CD1c-positive myeloid dendritic cell (primary cell): ENCODE data around the gene XXYLT1.
"Not testable (repeated sequence)": the region's sequence is repeated elsewhere in the genome, so short reads cannot be mapped to it uniquely, and the experiment has no call there.

ENCODE experiments used
- DNase-seq: peaks from one replicate; pipeline ENCODE4 v3.0.0-alpha.2; 2016; ENCODE audit errors: extremely low spot score

Gene XXYLT1

GRCh38 chr3:195099951-195100785 is 170.8 kb downstream of the XXYLT1 start:
- DNase-seq = peak; percentile 7

GRCh38 chr3:195098741-195099525 is 172.0 kb downstream of the XXYLT1 start:
- no peak for DNase-seq

GRCh38 chr3:195097331-195098255 is 173.4 kb downstream of the XXYLT1 start:
- peak; percentile 62 for DNase-seq

GRCh38 chr3:195096484-195097330 is 174.3 kb downstream of the XXYLT1 start:
- no peak for DNase-seq

GRCh38 chr3:195096053-195096452 is 174.9 kb downstream of the XXYLT1 start:
- no peak for DNase-seq

- DNase-seq = no peak
These were observed 175.3 kb downstream of the XXYLT1 start for GRCh38 chr3:195095704-195096036.

GRCh38 chr3:195095035-195095703 is 175.8 kb downstream of the XXYLT1 start:
- peak; percentile 42 for DNase-seq

- DNase-seq = peak; percentile 33
These were observed 176.6 kb downstream of the XXYLT1 start for GRCh38 chr3:195094191-195094921.

GRCh38 chr3:195093731-195094130 is 177.2 kb downstream of the XXYLT1 start:
- DNase-seq = no peak

GRCh38 chr3:195087840-195088601 is 182.9 kb downstream of the XXYLT1 start:
- not testable (repeated sequence) for DNase-seq

- no peak for DNase-seq
These were observed 183.6 kb downstream of the XXYLT1 start for GRCh38 chr3:195087328-195087727.

GRCh38 chr3:195086885-195087284 is 184.1 kb downstream of the XXYLT1 start:
- DNase-seq = no peak

GRCh38 chr3:195086341-195086740 is 184.6 kb downstream of the XXYLT1 start:
- no peak for DNase-seq

GRCh38 chr3:195085356-195086130 is 185.4 kb downstream of the XXYLT1 start:
- no peak for DNase-seq

- no peak for DNase-seq
These were observed 186.2 kb downstream of the XXYLT1 start for GRCh38 chr3:195084746-195085145.

GRCh38 chr3:195083659-195084058 is 187.3 kb downstream of the XXYLT1 start:
- DNase-seq = no peak

GRCh38 chr3:195082811-195083210 is 188.1 kb downstream of the XXYLT1 start:
- DNase-seq = no peak
